GM19023 (cell line): ENCODE data around the gene EPHB3.
"Not testable (repeated sequence)": the region's sequence is repeated elsewhere in the genome, so short reads cannot be mapped to it uniquely, and the experiment has no call there.

Experiments
- ATAC-seq: cut with Tn5 transposase; IDR thresholded peaks from one replicate; pipeline ENCODE4 v1.9.1; 2021; ENCODE audit warnings: mild to moderate bottlenecking, moderate library complexity; ENCODE audit not compliant: unreplicated experiment

The EPHB3 gene

DNA sequence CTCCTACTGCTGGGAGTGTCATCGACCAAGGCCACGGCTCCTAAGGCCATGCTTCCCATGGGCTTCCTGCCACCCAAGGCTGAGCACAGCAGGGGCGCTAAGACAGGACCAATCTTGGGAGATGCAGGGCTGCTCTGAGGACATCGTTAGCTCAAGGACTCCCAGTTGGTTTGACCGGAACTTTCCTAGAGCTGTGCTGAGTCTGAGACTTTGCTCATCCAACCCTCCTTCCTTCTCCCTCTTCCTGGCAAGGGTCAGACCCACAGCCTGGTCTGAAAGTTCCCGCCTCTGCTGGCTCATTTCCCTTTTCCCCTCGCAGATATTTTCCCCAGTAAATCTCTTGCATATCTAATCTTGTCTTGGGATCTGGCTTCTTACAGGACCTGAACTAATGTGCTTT lies 57.2 kb downstream of the EPHB3 start:
- no peak for ATAC-seq

DNA sequence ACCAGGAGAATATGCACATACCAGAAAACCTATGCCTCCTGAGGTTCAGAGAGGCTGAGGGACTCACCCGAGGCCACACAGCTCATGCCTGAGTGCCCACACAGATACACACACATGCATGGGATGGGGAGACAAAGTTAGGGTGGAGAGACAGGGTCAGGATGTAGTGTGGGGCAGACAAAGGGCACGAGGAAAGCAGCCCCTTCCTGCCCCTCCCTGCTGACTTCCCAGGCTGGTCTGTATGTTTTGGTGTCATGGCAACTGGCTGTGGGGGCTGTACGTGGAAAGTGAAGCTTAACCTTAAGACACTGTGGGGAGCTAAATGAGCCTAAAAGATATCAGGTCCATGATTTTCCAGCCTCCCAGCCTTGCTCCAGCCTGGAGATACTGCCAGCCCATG lies 57.8 kb downstream of the EPHB3 start:
- ATAC-seq, result no peak

DNA sequence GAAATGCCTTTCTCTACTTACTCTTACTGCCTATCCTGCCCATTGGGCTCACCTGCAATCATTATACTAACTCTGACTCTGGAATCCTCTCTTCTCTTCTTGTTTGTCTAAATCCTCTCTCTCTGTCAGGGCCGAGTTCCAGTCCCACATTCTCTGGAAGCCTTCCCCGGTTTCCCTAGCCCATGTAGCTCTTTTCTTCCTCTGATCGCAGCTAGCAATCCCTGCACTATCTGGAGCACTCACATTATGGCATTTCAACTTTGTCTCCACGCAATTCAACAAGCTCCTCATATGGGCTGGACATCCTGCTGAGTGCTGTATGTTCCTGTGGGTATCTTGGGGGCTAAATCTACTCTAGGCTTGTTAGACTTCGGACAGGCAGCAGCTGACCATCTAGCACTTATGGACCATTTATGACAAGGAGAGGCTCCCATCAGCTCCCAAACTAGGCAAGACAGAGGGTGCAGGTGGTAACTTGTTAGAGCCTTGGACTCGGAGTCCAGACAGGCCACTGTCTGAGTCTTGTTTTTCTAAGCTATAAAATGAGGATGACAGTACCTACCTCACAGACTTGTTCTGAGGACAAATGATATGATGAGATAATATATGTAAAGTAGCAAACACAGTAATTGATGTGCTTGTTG lies 58.3 kb downstream of the EPHB3 start:
- ATAC-seq, result no peak

DNA sequence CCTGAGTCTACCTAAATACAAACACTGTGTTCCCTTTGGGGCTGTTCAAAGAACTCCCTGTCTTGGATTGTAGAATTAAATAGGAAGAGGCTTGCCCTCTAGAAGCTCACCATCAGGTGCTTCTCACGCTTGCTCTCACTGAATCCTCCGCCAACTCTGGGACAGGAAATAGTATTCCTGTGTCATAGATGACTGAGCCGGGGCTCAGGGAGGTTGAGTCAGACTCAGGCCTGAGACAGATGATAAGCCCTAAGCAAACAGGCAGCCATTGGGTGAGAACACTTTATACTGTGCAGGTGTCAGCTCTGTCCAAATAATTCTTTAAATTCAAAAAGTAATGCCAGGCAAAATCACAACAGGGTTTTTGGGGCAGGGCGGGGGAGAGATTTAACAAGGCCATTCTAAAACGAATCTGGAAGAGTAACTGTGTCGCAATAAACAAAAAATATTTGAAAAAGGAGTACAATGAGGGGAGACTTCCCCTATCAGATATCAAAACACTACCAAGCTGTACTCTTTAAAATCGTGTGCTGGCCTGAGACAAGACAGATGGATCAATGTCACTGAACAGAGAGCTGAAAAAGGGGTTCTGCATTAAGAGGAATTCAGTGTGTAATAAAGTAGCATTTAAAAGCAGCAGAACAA lies 59.0 kb downstream of the EPHB3 start:
- ATAC-seq, result no peak

DNA sequence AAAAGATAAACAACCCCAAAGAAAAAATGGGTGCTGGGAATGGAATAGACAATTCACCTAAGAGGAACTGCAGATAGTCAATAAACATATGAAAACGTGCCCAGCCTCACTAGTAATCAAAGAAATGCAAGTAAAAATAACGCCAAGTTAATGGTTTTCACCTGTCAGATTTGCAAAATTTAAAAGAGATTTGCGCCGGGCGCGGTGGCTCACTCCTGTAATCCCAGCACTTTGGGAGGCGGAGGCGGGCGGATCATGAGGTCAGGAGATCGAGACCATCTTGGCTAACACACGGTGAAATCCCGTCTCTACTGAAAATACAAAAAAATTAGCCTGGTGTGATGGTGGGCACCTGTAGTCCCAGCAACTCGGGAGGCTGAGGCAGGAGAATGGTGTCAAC lies 60.6 kb downstream of the EPHB3 start:
- ATAC-seq, result not testable (repeated sequence)

DNA sequence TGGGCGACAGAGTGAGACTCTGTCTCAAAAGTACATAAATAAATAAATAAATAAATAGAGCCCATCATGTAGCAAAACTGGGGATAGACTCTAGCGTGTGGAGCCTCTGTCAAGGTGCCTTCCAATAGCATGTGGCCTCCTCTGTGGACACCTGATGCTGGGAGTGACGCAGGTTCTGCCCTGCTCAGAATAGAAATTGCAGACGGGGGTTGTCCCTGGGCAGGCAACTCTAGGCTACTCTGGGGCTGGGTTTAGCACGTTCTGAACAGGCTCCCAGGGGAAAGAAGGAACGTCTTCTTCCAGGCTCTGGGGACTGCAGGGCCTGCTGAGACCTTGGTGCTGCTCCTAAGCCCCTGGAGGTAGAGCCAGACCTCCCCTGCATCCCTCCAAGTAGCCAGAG lies 65.3 kb downstream of the EPHB3 start:
- ATAC-seq, result no peak

DNA sequence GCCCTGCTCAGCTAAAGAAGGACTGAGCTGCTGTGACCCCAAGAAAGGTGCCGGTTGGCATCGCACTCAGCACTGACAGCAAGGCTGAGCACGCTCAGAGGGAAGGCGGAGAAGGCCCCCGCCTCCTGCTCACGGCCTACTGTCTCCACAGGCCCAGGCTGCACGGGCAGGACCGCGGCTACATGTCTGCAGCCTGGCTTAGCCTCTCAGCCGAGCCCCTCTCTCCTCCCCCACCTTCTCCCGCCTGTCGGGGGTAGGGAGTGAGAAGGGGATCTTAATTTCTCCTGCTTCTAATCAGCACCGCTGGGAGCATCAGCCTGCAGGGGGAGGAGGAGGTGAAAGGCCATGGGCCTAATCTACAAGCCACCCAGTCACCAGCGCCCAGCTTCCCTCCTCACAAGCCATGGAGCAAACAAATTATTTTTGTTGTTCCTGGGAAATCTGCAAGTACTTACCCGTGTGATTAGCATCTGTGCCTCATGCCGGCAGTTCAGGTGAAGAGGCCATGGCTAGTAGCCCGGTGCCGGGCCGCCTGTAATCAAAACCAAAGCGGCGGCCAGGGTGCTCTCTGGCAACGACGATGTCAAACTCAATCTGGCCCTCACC lies 68.1 kb downstream of the EPHB3 start:
- no peak for ATAC-seq

DNA sequence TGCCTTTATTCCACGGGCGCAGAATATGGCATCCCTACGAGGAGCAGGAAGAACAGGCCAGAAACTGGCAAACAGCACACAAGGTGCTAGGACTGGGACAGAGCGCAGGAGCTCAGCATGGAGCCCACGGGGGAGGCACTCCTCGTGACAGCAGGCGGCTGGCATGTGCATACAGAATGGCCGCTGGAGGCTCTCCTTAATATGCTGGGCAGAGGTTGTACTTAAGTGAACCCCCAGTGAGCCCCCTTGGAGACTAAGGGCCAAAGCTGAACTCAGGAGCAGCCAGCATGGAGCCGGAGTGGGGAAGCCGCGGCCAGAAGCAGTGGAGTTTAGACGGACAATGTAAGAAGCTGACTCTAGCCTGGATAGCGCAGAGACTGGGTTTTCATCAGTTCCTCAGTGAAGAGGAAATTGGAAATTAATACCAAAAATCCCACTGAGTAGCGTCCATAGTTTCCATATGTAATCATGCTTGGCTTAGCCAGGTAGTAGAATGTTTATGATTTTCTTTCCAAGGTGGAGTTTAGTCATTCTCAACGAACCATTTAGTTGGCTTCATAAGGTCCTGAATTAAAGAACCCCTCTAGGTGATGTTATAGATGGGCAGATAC lies 69.4 kb downstream of the EPHB3 start:
- no peak for ATAC-seq

DNA sequence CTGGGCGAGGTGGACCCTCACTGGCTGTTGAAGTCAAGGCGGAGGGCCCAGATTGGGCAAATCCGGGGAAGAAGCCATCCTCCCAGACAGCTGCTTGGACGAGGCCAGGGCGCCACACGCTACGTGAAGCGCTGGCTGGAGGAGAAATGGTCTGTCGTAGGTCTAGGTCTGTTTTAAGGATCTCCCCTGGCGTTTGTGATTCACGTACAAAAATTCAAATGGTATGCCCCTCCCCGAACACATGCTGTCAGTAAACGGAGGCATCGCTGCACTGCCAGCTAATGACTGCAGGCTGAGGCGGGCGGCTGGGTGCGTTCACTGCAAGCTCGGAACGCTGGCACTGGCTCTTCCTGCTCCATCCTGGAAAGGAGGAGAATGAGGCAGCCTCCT lies 69.9 kb downstream of the EPHB3 start:
- no peak for ATAC-seq
